GM12875 (cell line): ENCODE results near the gene OVCA2.

Experiments used
- H3K4me3 ChIP-seq: one replicate; pipeline ENCODE4 v1.5.1; 2011; ENCODE audit warnings: low read depth, low read length, control low read depth
- TF ChIP-seq, protein P1 (sequence below): IDR thresholded peaks from 2 replicates; pipeline ENCODE4 v1.5.1; 2011; ENCODE audit warnings: low read depth, mild to moderate bottlenecking, control low read depth, inconsistent platforms, low read length, moderate library complexity, borderline replicate concordance; ENCODE audit not compliant: insufficient read depth

OVCA2 gene

DNA sequence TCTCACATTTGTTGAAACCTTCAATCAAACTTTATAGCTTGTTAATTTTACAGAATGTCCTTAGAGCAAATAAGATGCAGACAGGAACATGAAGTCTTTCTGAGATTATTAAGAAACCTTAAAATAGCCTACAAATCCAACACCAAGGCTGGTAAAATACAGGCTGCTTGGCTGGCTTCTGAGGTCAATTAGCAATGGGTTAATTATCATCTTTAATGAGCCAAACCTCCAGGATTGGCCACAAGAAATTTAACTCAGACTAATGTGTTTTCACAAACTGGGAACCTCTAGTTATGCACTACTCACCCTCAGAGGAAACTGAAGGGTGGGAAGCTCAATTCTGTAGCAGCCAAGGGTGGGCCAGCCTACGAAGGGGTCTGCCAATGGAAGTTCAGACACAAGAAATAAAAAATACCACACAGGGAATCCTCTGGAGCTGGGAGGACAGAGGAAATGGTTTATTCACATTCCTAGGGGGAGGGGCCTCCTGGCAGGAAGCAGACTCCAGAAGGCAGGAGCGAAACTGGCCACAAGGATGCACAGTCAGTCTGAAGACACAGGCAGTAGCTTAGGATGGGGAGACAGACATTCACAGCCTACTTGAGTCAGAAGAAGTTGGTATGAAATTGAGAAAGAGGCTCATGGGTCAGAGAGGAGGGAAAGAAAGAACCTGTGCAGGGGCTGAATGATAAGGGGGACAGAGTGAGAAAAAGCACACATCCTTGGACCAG, 49.1 kb downstream of the OVCA2 start:
- H3K4me3 ChIP-seq, result peak overlapping the region; percentile 47
- TF ChIP-seq, protein P1, sequence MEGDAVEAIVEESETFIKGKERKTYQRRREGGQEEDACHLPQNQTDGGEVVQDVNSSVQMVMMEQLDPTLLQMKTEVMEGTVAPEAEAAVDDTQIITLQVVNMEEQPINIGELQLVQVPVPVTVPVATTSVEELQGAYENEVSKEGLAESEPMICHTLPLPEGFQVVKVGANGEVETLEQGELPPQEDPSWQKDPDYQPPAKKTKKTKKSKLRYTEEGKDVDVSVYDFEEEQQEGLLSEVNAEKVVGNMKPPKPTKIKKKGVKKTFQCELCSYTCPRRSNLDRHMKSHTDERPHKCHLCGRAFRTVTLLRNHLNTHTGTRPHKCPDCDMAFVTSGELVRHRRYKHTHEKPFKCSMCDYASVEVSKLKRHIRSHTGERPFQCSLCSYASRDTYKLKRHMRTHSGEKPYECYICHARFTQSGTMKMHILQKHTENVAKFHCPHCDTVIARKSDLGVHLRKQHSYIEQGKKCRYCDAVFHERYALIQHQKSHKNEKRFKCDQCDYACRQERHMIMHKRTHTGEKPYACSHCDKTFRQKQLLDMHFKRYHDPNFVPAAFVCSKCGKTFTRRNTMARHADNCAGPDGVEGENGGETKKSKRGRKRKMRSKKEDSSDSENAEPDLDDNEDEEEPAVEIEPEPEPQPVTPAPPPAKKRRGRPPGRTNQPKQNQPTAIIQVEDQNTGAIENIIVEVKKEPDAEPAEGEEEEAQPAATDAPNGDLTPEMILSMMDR, result no peak

- TF ChIP-seq, protein P1, result no peak
- no peak overlapping the region for H3K4me3 ChIP-seq
These were observed 50.4 kb downstream of the OVCA2 start for GRCh38 chr17:2092253-2092652.
